Lower leg skin (tissue), 3 donors: ENCODE data around the gene GADD45B.

Experiments used
- POLR2A ChIP-seq, 2 donors: fragments of 450-650 bp; IDR thresholded peaks; one replicate each; pipeline ENCODE4 v1.6.1; 2016 to 2017; ENCODE audit warnings: antibody characterized with exemption in 2 of 2, mild to moderate bottlenecking in 1 of 2, moderate library complexity in 1 of 2
- TF ChIP-seq, protein P1 (sequence below), 3 donors: fragments of 450-650 bp; IDR thresholded peaks; one replicate each; pipeline ENCODE4 v1.5.1; 2016; ENCODE audit warnings: antibody characterized with exemption in 3 of 3, mild to moderate bottlenecking in 3 of 3, moderate library complexity in 2 of 3

- TF ChIP-seq POLR2A (IDR thresholded peaks at IDR 0.05) = peak in 1 of 2 donors; percentile 100
- TF ChIP-seq, protein P1, sequence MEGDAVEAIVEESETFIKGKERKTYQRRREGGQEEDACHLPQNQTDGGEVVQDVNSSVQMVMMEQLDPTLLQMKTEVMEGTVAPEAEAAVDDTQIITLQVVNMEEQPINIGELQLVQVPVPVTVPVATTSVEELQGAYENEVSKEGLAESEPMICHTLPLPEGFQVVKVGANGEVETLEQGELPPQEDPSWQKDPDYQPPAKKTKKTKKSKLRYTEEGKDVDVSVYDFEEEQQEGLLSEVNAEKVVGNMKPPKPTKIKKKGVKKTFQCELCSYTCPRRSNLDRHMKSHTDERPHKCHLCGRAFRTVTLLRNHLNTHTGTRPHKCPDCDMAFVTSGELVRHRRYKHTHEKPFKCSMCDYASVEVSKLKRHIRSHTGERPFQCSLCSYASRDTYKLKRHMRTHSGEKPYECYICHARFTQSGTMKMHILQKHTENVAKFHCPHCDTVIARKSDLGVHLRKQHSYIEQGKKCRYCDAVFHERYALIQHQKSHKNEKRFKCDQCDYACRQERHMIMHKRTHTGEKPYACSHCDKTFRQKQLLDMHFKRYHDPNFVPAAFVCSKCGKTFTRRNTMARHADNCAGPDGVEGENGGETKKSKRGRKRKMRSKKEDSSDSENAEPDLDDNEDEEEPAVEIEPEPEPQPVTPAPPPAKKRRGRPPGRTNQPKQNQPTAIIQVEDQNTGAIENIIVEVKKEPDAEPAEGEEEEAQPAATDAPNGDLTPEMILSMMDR (IDR thresholded peaks at IDR 0.05) = no peak
Measured at GRCh38 chr19:2475702-2476450, at the start of gene GADD45B.
